Pericardium fibroblast (primary cell): ENCODE results near the gene COL11A2. TPM values are rescaled to one million over a fixed set of nuclear protein-coding genes. Genes with fewer than 3 reads are reported as not detected.

ENCODE experiments used
- total RNA-seq: library from RNA; depleted of rRNA; stranded (reverse); fragments of >200 nt; gene quantifications from 2 replicates; pipeline ENCODE4 v1.2.3, GENCODE V29; 2015

The COL11A2 gene
- total RNA-seq = under 0.01 and 0.09 TPM in 2 replicates

DNA sequence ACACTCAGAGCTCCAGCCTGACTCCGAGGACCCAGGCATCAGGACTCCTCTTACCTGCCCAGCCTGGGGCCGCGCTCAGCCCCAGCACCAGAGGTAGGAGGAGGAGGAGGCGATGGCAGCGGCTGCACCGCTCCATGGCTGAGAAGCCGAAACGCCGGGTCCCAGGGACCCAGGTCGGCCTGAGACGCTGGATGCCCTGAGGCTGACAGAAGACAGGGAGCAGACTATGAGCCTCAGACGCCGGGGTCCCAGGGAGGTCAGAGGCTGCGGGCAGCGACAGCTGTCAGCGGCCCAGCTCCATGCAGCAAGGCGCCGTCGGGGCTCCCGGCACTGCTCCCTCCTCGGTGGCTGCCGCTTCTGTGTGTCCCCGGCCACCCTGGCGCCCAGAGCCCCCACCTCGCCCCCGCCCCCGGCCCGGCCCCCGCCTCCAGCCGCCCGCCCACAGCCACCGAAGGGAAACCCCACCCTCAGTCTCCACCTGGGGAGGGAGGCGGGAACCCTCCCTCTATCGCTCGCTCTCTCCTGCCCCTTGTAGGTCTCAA is at the start of gene COL11A2:
TSS of gene COL11A2 (minus strand) at position 363 of the 542 bp plus-strand sequence. CDS start at position 136, 227 bp downstream.

GRCh38 chr6:33208091-33208967 is 16.1 kb upstream of the COL11A2 start, which contains the start of gene RING1:
Gene RING1, plus strand, starts transcription at chr6:33208500. Its CDS starts 323 bp downstream, at chr6:33208823.

DNA sequence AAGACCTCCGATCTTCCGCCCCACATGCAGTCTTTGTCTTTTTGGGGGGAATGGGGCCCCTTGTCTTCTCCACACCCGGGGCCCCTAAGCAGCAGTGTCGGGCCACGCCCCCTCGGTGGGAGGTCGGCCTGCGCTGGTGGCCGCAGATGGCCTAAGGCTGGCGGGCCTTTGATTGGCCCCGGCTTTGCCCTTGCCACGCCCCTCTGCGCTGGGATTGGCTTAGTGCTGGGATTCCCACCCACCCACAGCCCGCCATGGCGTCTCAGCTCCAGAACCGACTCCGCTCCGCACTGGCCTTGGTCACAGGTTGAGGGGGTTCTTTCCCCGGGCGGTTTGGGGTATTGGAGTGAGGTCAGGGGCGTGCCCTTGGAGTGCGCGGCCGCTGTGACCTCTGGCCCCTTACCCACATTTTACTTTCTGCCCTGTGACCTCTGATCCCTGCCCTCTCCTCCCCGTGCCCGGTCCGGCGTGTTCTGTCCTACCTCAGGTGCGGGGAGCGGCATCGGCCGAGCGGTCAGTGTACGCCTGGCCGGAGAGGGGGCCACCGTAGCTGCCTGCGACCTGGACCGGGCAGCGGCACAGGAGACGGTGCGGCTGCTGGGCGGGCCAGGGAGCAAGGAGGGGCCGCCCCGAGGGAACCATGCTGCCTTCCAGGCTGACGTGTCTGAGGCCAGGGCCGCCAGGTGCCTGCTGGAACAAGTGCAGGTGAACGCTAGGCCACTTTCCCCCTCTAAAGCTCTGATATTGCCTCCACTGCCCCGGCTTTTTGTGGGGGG is 12.3 kb upstream of the COL11A2 start, which contains the start of gene HSD17B8:
TSS of gene HSD17B8 (plus strand) at position 241 of the 776 bp plus-strand sequence. CDS start at position 255, 14 bp downstream.

DNA sequence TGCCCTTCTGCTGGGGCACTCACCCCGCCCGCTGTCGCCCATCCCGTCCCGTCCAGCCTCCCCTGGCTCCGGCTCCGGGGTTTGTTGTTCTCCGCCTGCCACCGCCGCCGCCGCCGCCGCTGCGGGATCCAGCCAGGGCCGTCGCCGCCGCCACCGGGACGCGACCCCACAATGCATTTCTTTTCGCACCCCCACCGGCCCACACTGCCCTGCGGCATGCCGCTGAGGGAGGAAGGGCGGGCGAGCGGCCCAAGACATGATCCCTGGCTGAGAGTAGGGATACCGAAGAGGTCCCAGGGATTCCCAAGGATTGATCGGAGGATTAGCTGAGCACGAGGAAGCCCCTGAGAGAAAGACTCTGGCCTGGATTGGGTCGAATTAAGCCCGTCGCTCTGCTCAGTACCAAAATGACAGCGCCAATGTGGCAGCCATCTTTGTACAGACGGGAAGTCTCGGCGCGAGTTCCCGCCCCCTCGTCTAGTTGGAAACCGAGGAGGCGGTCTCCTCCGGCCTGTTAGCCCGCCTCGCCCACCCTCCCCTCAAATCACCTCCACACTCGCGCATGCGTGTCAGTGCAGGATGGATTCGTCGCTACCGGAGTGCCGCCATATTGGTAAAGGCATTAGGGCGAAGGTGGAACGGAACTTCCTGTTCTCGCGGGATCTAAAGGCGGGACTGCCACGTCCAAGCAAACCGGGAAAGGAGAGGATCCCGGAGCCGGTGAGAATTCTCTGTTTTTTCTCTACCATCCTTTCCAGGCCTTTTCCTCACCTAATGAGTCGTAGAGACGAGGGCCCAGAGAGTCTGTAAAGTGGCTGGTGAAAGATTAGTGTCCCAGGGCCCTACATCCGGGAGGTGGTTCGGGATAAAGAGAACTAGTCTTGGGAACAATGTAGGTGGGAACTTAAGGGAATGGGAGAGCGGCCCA is 8.2 kb upstream of the COL11A2 start, which contains the start of the genes RXRB and SLC39A7:
TSS of gene RXRB (minus strand) at position 447 of the 928 bp plus-strand sequence. CDS start at position 258, 189 bp downstream.
TSS of gene SLC39A7 (plus strand) at position 649 of the 928 bp plus-strand sequence. CDS start 379 bp downstream, outside the sequence.

Other genes starting within 250 kb of the COL11A2 start
- gene HLA-DMA, start 239.4 kb downstream of the COL11A2 start, total RNA-seq = 4.3 and 7.8 TPM in 2 replicates
- 83.6 and 109 TPM in 2 replicates for gene BRD2, start 223.9 kb downstream of the COL11A2 start, total RNA-seq
- gene HLA-DOA, start 182.9 kb downstream of the COL11A2 start, total RNA-seq = not detected in 2 replicates
- gene HLA-DPA1, start 118.8 kb downstream of the COL11A2 start, total RNA-seq = 1.6 and 5.1 TPM in 2 replicates
- 7.7 and 7.8 TPM in 2 replicates for gene HLA-DPB1, start 116.5 kb downstream of the COL11A2 start, total RNA-seq
- 20.3 and 20.7 TPM in 2 replicates for gene RXRB, start 8.2 kb upstream of the COL11A2 start, total RNA-seq
- 97.4 and 161 TPM in 2 replicates for gene SLC39A7, start 8.4 kb upstream of the COL11A2 start, total RNA-seq
- gene HSD17B8, start 12.2 kb upstream of the COL11A2 start, total RNA-seq = 5.7 and 9.1 TPM in 2 replicates
- 12.3 and 12.8 TPM in 2 replicates for gene RING1, start 16.0 kb upstream of the COL11A2 start, total RNA-seq
- 34.2 and 34.8 TPM in 2 replicates for gene VPS52, start 79.4 kb upstream of the COL11A2 start, total RNA-seq
- gene RPS18, start 79.6 kb upstream of the COL11A2 start, total RNA-seq = 5,390 and 8,802 TPM in 2 replicates
- gene B3GALT4, start 84.7 kb upstream of the COL11A2 start, total RNA-seq = 1.7 and 2.3 TPM in 2 replicates
- 58.0 and 63.1 TPM in 2 replicates for gene WDR46, start 96.8 kb upstream of the COL11A2 start, total RNA-seq
- gene PFDN6, start 97.1 kb upstream of the COL11A2 start, total RNA-seq = 20.3 and 43.9 TPM in 2 replicates
- gene RGL2, start 106.5 kb upstream of the COL11A2 start, total RNA-seq = 20.2 and 22.2 TPM in 2 replicates
- 62.6 and 65.8 TPM in 2 replicates for gene TAPBP, start 121.6 kb upstream of the COL11A2 start, total RNA-seq
- gene ZBTB22, start 125.3 kb upstream of the COL11A2 start, total RNA-seq = 18.5 and 19.1 TPM in 2 replicates
- gene DAXX, start 130.5 kb upstream of the COL11A2 start, total RNA-seq = 25.2 and 26.2 TPM in 2 replicates
- gene KIFC1, start 199.4 kb upstream of the COL11A2 start, total RNA-seq = 0.47 and 1.3 TPM in 2 replicates
- gene PHF1, start 218.5 kb upstream of the COL11A2 start, total RNA-seq = 24.5 and 29.9 TPM in 2 replicates
- gene CUTA, start 225.6 kb upstream of the COL11A2 start, total RNA-seq = 174 and 180 TPM in 2 replicates
- gene SYNGAP1, start 227.6 kb upstream of the COL11A2 start, total RNA-seq = 2.6 and 6.2 TPM in 2 replicates